Hepatocyte (in vitro differentiated cells): ENCODE data around the gene CAMLG. TPM values are rescaled to one million over a fixed set of nuclear protein-coding genes. Genes with fewer than 3 reads are reported as not detected.
"Not testable (repeated sequence)": the region's sequence is repeated elsewhere in the genome, so short reads cannot be mapped to it uniquely, and the experiment has no call there.

Experiments
- DNase-seq: peaks from one replicate; pipeline ENCODE4 v3.0.0-alpha.2; 2016; ENCODE audit warnings: low spot score
- H2AFZ ChIP-seq: fragments of 200-600 bp; sonication (generic); 2 replicates; pipeline ENCODE4 v1.6.0; 2016; ENCODE audit warnings: antibody characterized with exemption, mild to moderate bottlenecking
- H3K27ac ChIP-seq: fragments of 200-600 bp; sonication (generic); 2 replicates; pipeline ENCODE4 v1.5.1; 2016; ENCODE audit warnings: mild to moderate bottlenecking
- H3K27me3 ChIP-seq: fragments of 200-600 bp; sonication (generic); 2 replicates; pipeline ENCODE4 v1.6.1; 2016
- H3K36me3 ChIP-seq: fragments of 200-600 bp; sonication (generic); replicated peaks from 2 replicates; pipeline ENCODE4 v1.5.1; 2016; ENCODE audit warnings: low read depth; ENCODE audit not compliant: insufficient read depth
- H3K4me1 ChIP-seq: fragments of 200-600 bp; sonication (generic); 2 replicates; pipeline ENCODE4 v1.5.1; 2016; ENCODE audit warnings: mild to moderate bottlenecking, moderate library complexity; ENCODE audit not compliant: insufficient read depth
- H3K4me2 ChIP-seq: fragments of 200-600 bp; sonication (generic); 2 replicates; pipeline ENCODE4 v1.6.0; 2016
- H3K4me3 ChIP-seq: fragments of 200-600 bp; sonication (generic); 2 replicates; pipeline ENCODE4 v1.5.1; 2016; ENCODE audit warnings: mild to moderate bottlenecking
- H3K79me2 ChIP-seq: fragments of 200-600 bp; sonication (generic); 2 replicates; pipeline ENCODE4 v1.6.0; 2017; ENCODE audit warnings: mild to moderate bottlenecking
- H3K9me2 ChIP-seq: fragments of 200-600 bp; sonication (generic); replicated peaks from 2 replicates; pipeline ENCODE4 v1.6.0; 2017; ENCODE audit warnings: mild to moderate bottlenecking; ENCODE audit not compliant: insufficient read depth
- H3K9me3 ChIP-seq: fragments of 200-600 bp; sonication (generic); 2 replicates; pipeline ENCODE4 v1.5.1; 2016; ENCODE audit warnings: low read depth, mild to moderate bottlenecking
- H4K20me1 ChIP-seq: fragments of 200-600 bp; sonication (generic); 2 replicates; pipeline ENCODE4 v1.6.0; 2016; ENCODE audit warnings: mild to moderate bottlenecking; ENCODE audit not compliant: insufficient read depth, poor library complexity, severe bottlenecking
- CTCF ChIP-seq: fragments of 200-600 bp; sonication (generic); IDR thresholded peaks from 2 replicates; pipeline ENCODE4 v1.5.1; 2016; ENCODE audit warnings: antibody characterized with exemption, mild to moderate bottlenecking; ENCODE audit not compliant: poor library complexity
- EZH2 ChIP-seq: fragments of 200-600 bp; sonication (generic); IDR thresholded peaks from 2 replicates; pipeline ENCODE4 v1.6.1; 2016; ENCODE audit warnings: antibody characterized with exemption, mild to moderate bottlenecking, borderline replicate concordance
- EZH2phosphoT487 ChIP-seq: fragments of 200-600 bp; sonication (generic); IDR thresholded peaks from one replicate; pipeline ENCODE4 v1.6.1; 2018; ENCODE audit warnings: antibody characterized with exemption, mild to moderate bottlenecking, low read depth, moderate library complexity; ENCODE audit not compliant: unreplicated experiment, severe bottlenecking
- WGBS: methylation state at CpG from one replicate; pipeline ENCODE4 v1.1.6; 2016; ENCODE audit warnings: low lambda C conversion rate; ENCODE audit errors: missing lambda C conversion rate; 5-methylcytosine and 5-hydroxymethylcytosine counted together
- polyA plus RNA-seq: library from polyadenylated mRNA; unstranded; fragments of >200 nt; fragmentation: Nextera tagmentation; extraction: Ambion mirVana; gene quantifications from 2 replicates; pipeline ENCODE4 v1.2.1, GENCODE V29; 2016
- total RNA-seq: library from RNA; depleted of rRNA; stranded (reverse); fragments of >200 nt; gene quantifications from 2 replicates; pipeline ENCODE4 v1.2.3, GENCODE V29; 2014

The CAMLG gene
- total and polyA plus RNA-seq, 2 experiments from 2014 or later, result 33.8 to 37.1 TPM

- 94% methylated on average over 5 of the region's 5 CpGs for WGBS
- no peaks in the 10 kb centered on the region for H3K4me1 ChIP-seq
- H3K36me3 ChIP-seq, result no peaks in the 10 kb centered on the region
- H3K79me2 ChIP-seq, result no peaks in the 10 kb centered on the region
- H3K27ac ChIP-seq, result no peak overlapping the region
- no peaks in the 10 kb centered on the region for H3K9me3 ChIP-seq
- H3K27me3 ChIP-seq, result no peaks in the 10 kb centered on the region
- no peak for DNase-seq
- no peaks in the 10 kb centered on the region for H4K20me1 ChIP-seq
- H3K4me3 ChIP-seq, result no peak overlapping the region
- H3K4me2 ChIP-seq, result no peak overlapping the region
- H2AFZ ChIP-seq, result no peak overlapping the region
- TF ChIP-seq EZH2phosphoT487 (no peak), CTCF (no peak), EZH2 (no peak)
- no peaks in the 10 kb centered on the region for H3K9me2 ChIP-seq
Measured at GRCh38 chr5:134714120-134714519, 24.2 kb upstream of the CAMLG start.

- Histone ChIP-seq H3K27ac (no peak overlapping the region), H3K36me3 (no peaks in the 10 kb centered on the region), H3K9me3 (no peaks in the 10 kb centered on the region), H4K20me1 (no peaks in the 10 kb centered on the region), H3K27me3 (no peaks in the 10 kb centered on the region), H3K79me2 (no peaks in the 10 kb centered on the region), H3K9me2 (no peaks in the 10 kb centered on the region), H3K4me3 (no peak overlapping the region), H3K4me2 (no peak overlapping the region), H2AFZ (no peak overlapping the region), H3K4me1 (no peaks in the 10 kb centered on the region)
- 100% methylated on average over 3 of the region's 3 CpGs for WGBS
- DNase-seq, result no peak
- TF ChIP-seq CTCF (no peak), EZH2phosphoT487 (no peak), EZH2 (no peak)
Measured at GRCh38 chr5:134714541-134714940, 23.8 kb upstream of the CAMLG start.

DNA sequence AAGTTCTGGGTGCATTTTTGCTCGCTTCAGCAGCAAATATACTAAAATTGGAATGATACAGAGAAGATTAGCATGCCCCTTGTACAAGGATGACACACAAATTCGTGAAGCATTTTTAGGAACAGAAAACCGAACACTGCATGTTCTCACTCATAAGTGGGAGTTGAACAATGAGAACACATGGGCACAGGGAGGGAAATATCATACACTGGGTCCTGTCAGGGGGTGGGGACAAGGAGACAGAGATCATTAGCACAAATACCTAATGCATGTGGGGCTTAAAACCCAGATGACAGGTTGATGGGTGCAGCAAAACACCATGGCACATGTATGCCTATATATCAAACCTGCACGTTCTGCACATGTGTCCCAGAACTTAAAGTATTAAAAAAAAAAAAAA lies 22.9 kb upstream of the CAMLG start:
- 97% methylated on average over 4 of the region's 4 CpGs for WGBS
- H3K4me1 ChIP-seq, H3K36me3 ChIP-seq: not testable (repeated sequence)

GRCh38 chr5:134724872-134725271 lies 13.5 kb upstream of the CAMLG start:
- H3K27ac ChIP-seq, result no peak overlapping the region
- no peaks in the 10 kb centered on the region for H3K27me3 ChIP-seq
- H2AFZ ChIP-seq, result no peak overlapping the region
- no peaks in the 10 kb centered on the region for H3K9me2 ChIP-seq
- DNase-seq, result no peak
- H4K20me1 ChIP-seq, result no peaks in the 10 kb centered on the region
- H3K36me3 ChIP-seq, result no peaks in the 10 kb centered on the region
- no peaks in the 10 kb centered on the region for H3K79me2 ChIP-seq
- H3K4me3 ChIP-seq, result no peak overlapping the region
- H3K4me2 ChIP-seq, result no peak overlapping the region
- H3K9me3 ChIP-seq, result no peaks in the 10 kb centered on the region
- no peak for TF ChIP-seq CTCF
- TF ChIP-seq EZH2, result no peak
- TF ChIP-seq EZH2phosphoT487, result no peak
- no peaks in the 10 kb centered on the region for H3K4me1 ChIP-seq
- WGBS, result 100% methylated on average over 1 of the region's 1 CpG

More for the DNA sequence above, 22.9 kb upstream of the CAMLG start:
- not testable (repeated sequence) for H3K9me2 ChIP-seq, DNase-seq, H3K79me2 ChIP-seq, H3K27ac ChIP-seq, H3K27me3 ChIP-seq, H3K4me2 ChIP-seq, H3K9me3 ChIP-seq, H3K4me3 ChIP-seq, H2AFZ ChIP-seq, H4K20me1 ChIP-seq
